C4-2B (cell line): Measurements from ENCODE around the gene PDGFD.

ENCODE experiments used
- ZFX ChIP-seq: fragments of 450-650 bp; IDR thresholded peaks from 2 replicates; pipeline ENCODE4 v1.6.1; 2017
- TF ChIP-seq, protein P1 (sequence below): fragments of 450-650 bp; conservative IDR thresholded peaks from 2 replicates; pipeline ENCODE4 v1.5.1; 2017; ENCODE audit warnings: mild to moderate bottlenecking

DNA sequence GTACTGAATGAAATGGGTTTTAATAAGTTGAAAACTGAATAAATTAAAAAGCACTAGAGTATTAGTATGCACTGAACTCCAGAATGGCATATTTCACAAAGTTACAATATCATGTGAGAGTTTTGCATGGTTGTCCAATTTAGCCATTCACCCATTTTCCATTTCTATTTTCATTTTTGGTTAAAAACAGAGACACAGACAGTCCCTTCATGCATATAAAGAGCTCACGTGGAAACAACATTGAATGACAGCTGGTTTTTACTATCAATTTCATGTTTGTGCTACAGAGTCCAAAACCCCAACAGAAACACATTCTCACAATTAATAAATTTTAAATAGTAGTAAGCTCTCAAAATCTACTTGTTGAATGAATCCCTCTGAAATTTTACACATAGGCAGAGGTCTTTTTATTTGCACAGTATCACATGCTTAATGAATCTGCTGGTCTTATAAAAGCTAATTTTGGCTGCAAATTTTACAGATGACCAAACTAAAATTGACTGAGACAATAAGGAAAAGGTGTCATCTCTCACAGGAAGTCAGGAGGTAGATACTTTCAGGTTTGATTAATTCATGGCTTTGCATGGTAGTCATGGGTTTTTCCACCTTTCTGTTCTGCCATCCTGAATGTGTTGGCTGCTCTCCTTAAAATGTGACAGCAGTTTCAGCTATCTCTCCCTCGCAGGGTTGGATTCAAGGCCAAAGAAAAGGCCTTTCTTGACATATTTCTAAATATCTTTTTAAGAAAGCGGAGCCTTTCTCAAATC is 148.1 kb downstream of the PDGFD start:
- TF ChIP-seq, protein P1, sequence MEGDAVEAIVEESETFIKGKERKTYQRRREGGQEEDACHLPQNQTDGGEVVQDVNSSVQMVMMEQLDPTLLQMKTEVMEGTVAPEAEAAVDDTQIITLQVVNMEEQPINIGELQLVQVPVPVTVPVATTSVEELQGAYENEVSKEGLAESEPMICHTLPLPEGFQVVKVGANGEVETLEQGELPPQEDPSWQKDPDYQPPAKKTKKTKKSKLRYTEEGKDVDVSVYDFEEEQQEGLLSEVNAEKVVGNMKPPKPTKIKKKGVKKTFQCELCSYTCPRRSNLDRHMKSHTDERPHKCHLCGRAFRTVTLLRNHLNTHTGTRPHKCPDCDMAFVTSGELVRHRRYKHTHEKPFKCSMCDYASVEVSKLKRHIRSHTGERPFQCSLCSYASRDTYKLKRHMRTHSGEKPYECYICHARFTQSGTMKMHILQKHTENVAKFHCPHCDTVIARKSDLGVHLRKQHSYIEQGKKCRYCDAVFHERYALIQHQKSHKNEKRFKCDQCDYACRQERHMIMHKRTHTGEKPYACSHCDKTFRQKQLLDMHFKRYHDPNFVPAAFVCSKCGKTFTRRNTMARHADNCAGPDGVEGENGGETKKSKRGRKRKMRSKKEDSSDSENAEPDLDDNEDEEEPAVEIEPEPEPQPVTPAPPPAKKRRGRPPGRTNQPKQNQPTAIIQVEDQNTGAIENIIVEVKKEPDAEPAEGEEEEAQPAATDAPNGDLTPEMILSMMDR = no peak
- no peak for TF ChIP-seq ZFX
